GM19328 (cell line): ENCODE measurements around the gene KLHDC7B.

Source experiments
- ATAC-seq: cut with Tn5 transposase; IDR thresholded peaks from one replicate; pipeline ENCODE4 v1.9.1; 2021; ENCODE audit warnings: mild to moderate bottlenecking, moderate library complexity; ENCODE audit not compliant: unreplicated experiment

Gene KLHDC7B

DNA sequence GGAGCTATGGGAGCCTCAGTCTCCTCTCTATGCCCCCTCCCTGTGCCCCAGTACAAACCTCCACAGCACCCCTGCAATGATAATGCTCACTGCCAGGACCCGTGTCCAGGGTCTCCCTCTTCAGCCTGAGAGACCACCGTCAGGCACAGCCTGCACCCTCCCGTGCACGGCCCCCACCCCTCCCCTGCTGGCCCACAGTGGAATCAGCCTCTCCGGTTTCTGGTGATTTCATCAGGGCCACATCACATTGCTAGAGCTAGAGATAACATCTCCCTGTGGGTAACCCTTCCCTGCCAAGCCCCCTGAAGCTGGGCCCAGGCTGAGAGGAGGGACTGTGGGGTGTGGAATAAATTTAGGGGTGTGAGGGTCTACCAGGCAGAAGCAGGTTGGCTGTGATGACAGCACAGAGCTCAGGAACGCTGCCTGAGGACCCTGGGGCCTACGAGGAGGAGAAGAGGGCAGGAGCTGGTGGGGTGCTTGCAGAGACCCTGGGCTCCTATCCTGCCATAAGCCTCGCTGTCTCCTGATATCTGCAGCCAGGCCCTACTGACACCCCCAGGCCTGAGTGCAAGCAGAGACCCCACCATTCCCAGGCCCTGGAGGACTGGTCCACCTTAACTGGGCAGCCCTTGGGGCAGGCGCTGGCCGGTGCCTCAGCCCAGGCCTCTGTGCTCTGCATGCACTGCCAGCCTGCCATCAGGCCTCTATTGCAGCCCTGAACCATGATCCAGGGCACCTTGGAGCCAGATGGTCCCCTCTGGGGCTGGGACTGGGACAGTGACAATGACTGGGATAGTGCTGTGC is at the start of gene KLHDC7B:
TSS of gene KLHDC7B (plus strand) at position 378 of the 804 bp plus-strand sequence. CDS start at position 723, 345 bp downstream.
- no peak for ATAC-seq

DNA sequence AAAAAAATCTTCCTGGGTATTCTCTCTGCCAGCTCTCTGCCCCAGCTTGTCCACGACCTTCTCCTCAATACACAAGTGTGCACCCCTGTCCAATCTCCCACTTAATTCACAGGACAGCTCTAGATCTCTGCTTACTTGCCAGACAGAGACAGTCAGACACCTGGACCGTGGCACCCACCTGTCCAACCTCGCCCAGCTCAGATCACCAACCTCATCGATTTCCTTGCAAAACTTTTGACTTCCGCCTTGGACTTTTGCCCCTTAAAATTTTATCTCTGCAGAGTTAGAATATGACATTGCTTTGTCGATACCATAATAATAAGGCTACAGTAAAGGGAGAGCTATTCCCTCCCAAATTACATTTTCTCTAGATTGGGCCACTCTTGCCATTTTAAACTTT is 48.6 kb upstream of the KLHDC7B start:
- ATAC-seq, result no peak

DNA sequence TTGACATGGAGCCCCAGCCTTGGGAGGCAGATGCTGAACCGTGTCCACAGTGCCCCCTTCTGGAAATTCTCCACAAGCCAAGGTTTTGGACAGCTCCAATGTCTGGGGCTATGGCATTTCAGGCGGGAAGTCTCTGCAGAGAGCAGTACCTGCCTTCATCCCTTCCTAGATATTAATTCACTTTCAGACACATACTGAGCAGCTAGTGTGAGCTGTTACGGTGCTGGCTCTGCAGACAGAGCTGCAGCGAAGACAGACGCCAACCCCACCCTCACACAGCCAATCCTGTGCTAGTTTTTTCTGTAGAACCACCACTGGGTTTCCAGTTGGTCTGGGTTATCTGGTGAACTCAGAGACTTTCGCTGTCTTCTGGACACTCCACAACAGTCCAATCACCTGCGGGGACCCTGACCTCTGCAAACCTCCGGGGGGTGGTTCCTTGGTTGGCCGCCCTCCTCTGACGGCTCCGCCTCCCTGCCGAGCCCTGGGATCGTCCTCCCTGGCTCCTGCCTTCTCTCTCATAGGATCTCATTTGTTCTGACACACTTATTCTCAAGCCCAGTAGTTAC is 47.3 kb upstream of the KLHDC7B start:
- no peak for ATAC-seq

DNA sequence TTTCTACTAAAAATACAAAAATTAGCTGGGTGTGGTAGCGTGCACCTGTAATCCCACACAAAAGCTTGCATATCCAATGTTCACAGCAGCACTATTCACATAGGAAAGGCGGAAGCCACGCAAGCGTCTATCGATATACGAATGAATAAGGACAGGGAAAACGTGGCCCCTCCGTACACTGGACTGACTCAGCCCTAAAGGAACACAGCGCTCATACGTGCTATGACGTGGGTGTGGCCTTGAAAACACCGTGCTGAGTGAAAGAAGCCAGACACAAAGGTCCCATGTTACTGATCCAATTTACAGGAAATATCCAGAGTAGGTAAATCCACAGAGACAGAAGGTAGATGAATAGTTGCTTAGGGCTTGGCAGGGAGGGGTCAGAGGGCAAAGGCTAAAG is 45.2 kb upstream of the KLHDC7B start:
- ATAC-seq, result no peak

DNA sequence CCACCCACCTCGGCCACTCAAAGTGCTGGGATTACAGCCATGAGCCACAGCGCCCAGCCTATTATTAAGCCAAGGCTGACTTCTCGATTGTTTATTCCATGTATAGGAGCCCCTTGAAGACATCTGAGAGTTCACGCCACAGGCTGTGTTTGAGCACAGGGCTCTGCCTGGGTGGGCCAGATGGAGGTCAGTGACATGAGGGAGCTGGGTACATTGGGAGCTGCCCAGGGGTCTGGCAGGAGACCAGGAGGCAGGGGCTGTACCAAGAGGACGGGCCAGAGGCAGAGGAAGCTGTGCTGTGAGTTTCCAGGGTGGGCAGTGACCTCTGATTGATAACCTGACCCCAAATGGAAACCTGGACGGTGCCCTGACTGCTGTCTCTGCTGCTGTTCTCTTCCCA is 43.6 kb upstream of the KLHDC7B start:
- no peak for ATAC-seq

GRCh38 chr22:50502628-50503474 is 42.8 kb upstream of the KLHDC7B start:
- no peak for ATAC-seq

GRCh38 chr22:50503475-50504145 is 42.1 kb upstream of the KLHDC7B start:
- no peak for ATAC-seq

DNA sequence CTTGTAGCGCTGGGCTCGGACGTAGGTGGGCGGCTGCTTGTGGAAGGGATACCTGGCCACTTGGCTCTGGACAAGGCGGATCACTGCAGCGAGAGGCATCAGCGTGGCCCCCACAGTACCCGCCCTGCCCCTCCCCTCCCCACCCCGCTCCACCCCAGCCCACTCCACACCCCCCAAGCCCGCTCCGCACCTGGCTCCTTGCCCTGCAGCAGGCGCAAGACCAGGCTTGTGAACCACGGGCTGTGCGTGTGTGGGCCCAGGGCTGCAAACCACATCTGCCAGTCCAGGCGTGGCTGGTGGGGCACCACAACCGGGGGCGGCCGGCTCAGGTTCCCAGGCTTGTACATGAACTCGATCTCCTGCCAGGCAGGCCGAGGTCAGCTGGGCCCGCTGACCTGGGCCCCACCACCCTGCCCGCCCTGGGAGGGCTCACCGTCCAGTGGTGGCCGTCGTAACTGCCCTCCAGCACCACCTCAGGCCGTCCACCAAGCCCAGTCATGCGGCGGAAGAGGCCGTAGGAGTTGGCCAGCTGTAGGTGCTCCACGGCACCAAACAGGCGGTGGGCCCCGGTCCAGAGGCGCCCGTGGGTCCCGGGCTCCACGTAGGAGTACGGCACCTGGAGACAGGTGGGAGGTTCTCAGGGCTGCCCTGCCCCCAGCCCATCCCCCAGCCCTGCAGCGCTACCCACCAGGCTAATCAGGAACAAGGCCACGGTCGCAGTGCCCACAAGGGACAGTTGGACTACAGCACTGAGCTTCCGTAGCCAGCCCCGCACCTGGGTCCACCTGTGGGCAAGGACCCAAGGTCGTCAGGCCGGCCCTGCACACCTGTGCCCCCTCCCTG is 41.1 kb upstream of the KLHDC7B start:
- ATAC-seq, result no peak

DNA sequence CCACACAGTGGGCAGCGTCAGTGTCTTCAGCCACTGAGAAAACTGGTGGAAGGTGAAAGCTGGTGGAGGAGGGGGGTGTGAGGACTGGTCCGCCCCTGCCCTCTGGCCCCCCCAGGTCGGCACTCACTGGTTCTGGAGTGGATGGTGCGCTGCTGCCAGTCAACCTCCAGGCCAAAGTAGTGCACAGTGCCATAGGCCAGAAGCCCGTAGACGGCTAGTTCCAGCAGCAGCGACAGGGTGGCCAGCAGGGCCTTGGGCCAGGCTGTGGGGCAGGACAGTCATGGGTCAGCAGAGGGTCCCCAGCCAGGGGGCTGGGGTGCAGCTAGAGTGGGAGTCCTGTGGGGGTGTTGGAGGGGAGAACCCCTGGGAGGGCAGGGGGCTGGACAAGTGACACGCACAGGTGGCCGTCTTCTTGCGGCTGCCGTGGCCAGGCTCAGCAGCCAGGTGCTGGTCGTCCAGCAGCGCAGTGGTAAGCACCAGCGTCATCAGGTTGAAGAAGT is 40.4 kb upstream of the KLHDC7B start:
- ATAC-seq, result no peak

GRCh38 chr22:50505776-50506610 is 39.7 kb upstream of the KLHDC7B start:
- no peak for ATAC-seq

- no peak for ATAC-seq
Measured at GRCh38 chr22:50506611-50507420, 38.9 kb upstream of the KLHDC7B start.

- peak; percentile 44 for ATAC-seq
Measured at GRCh38 chr22:50507421-50507990, 38.2 kb upstream of the KLHDC7B start, which contains the start of gene LMF2. Gene LMF2 (minus strand): TSS chr22:50507702. CDS start chr22:50507675, 27 bp downstream.

DNA sequence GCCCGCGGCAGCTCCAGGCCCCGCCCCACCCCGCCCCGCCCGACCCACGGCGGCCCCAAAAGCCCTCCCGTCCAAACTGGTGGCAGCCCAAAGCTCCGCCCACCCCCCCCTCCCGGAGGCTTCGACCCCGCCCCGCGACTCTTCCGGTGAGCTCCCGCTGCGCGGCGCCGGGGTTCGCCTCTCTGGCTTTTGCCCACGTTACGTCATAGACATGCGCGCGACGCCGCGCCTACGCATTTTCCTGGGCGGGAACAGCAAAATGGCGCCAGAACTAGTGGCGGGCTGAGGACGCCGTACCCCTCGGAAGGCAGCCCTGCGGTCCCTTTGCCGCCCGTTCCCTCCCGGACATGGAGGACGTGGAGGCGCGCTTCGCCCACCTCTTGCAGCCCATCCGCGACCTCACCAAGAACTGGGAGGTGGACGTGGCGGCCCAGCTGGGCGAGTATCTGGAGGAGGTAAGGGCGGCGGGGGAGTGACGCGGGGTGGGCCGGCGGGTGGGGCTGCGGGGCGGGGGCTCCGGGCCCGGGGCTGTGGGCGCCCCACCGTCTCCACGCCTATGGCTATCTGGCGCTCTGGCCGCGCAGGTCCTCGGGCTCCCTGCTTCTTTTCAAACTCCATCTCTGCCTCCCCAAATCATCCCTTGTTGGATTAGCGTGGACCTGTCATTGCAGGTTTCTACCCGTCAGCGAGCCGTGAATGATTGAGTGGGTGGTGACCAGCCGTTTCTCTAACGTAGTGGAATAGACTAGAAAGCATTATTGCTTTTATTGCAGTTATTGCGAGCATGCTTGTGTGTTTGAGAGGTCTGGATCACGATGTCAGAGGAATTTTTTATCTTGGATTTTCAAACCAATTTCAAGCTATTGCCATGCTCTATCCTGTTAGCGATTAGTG is 37.5 kb upstream of the KLHDC7B start, which contains the start of gene NCAPH2:
TSS of gene NCAPH2 (plus strand) at position 234 of the 894 bp plus-strand sequence. CDS start at position 348, 114 bp downstream.
- peak; percentile 67 for ATAC-seq

GRCh38 chr22:50508897-50509296 is 36.8 kb upstream of the KLHDC7B start:
- ATAC-seq, result no peak

DNA sequence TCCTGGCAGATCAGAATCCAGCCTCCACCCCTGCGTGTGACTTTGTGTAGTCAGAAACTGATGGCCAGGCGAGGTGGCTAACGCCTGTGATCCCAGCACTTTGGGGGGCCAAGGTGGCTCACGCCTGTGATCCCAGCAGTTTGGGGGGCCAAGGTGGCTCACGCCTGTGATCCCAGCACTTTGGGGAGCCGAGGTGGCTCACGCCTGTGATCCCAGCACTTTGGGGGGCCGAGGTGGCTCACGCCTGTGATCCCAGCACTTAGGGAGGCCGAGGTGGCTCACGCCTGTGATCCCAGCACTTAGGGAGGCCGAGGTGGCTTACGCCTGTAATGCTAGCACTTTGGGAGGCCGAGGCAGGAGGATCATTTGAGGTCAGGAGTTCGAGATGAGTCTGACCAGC is 32.5 kb upstream of the KLHDC7B start:
- ATAC-seq, result no peak

GRCh38 chr22:50516068-50516467 is 29.6 kb upstream of the KLHDC7B start:
- ATAC-seq, result no peak

DNA sequence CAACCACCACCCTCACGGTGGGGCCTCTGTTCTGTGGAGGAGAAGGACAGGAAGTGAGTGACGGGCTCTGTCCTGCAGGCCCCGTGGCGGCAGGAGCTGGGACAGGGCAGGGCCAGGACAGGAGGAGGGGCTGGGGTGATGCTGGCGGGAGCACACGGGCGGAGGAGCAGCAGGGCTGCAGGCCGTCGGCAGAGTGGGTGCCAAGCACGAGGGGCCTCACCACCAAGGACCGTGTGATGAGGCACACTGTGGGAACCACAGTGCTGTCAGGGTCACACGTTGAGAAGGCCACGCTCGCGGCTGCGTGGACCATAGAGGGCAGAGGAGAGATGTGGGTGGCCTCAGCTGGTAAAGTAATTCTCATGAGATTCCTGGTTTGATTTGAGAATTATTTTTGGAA is 28.8 kb upstream of the KLHDC7B start:
- no peak for ATAC-seq
